NCI-H2107 treated with DMSO at 0.1 percent for 48 hours (cell line): ENCODE data around the gene MEX3D.
"Not testable (repeated sequence)": the region's sequence is repeated elsewhere in the genome, so short reads cannot be mapped to it uniquely, and the experiment has no call there.

Experiments
- DNase-seq: peaks from one replicate; lab custom pipeline; 2025; ENCODE audit not compliant: unreplicated experiment; lab: John Stamatoyannopoulos, UW

The MEX3D gene

GRCh38 chr19:1540365-1540925 lies 27.7 kb downstream of the MEX3D start:
- DNase-seq, result no peak

DNA sequence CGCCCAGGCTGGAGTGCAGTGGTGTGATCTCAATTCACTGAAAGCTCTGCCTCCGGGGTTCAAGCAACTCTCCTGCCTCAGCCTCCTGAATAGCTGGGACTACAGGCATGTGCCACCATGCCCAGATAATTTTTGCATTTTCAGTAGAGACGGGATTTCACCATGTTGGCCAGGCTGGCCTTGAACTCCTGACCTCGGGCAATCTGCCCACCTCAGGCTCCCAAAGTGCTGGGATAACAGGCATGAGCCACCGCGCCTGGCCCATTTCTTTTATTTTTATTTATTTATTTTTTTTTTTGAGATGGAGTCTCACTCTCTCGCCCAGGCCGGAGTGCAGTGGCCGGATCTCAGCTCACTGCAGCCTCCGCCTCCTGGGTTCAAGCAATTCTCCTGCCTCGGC lies 28.4 kb downstream of the MEX3D start:
- DNase-seq, result not testable (repeated sequence)

GRCh38 chr19:1538978-1539377 lies 29.1 kb downstream of the MEX3D start:
- DNase-seq, result no peak

DNA sequence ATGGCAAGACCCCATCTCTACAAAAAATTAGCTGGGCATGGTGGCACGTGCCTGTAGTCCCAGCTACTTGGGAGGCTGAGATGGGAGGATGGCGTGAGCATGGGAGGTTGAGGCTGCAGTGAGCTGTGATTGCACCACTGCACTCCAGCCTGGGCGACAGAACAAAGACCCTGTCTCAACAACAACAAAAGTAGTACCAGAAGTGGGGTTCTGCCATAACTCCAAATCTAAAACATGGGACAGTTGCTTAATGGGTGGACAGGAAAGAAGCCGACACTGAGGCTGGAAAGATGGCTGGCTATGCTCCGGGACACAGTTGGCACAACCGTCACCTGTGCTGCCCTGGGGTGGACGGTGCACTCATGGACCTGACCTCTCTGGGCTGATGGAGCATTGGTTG lies 32.4 kb downstream of the MEX3D start:
- not testable (repeated sequence) for DNase-seq

DNA sequence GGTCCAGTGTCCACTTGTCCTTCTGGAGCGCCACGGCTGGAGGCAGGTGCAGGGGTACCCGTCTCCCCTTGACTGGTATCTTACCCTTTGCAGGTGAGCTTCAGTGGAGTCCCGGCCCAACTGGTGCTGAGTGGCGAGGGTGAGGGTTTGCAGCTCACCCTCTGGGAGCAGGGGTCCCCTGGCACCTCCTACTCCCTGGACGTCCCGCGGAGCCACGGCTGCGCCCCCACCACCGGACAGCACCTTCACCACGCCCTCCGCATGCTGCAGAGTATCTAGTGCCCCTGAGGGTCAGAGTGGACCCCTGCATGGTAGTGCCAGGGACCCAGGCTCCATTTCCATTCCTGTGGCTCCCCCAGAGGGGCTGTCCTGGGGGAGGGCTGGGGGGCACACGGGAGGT lies 33.2 kb downstream of the MEX3D start:
- no peak for DNase-seq

GRCh38 chr19:1533510-1534150 lies 34.5 kb downstream of the MEX3D start:
- DNase-seq, result no peak

DNA sequence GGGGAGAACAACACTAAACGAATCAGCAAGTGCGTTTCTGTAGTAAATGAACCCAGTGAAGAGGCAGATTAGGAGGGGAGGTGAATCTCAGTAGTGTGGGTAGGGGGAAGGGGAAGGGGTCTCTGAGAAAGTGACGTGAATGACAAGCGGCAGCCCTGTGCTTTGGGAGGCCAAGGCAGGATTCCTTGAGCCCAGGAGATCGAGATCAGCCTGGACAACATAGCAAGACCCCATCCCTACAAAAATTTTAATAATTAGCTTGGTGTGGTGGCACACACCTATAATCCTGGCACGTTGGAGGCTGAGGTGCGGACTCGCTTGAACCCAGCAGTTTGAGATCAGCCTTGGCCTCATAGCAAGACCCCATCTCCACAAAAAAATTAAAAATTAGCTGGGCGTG lies 36.1 kb downstream of the MEX3D start:
- DNase-seq, result no peak

DNA sequence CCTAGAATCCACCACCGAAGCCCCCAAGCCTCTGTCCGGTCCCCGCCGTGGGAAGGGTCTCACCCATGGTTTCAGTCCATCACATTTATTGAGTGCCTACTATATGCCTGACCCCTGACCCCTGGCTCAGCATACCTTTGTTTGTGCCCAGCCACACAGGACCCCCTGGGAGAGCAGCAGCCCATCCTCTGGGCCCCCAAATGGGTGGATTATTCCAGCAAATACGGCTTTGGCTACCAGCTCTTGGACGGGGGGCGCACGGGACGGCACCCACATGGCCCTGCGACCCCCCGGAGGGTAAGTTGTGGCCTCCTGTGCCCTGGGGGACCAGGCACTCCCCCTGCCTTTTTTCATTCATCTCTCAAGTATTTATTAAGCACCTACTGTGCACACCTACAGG lies 36.5 kb downstream of the MEX3D start:
- no peak for DNase-seq

GRCh38 chr19:1530856-1531255 lies 37.3 kb downstream of the MEX3D start:
- not testable (repeated sequence) for DNase-seq

- no peak for DNase-seq
Observed at GRCh38 chr19:1529430-1529816, 38.7 kb downstream of the MEX3D start.

DNA sequence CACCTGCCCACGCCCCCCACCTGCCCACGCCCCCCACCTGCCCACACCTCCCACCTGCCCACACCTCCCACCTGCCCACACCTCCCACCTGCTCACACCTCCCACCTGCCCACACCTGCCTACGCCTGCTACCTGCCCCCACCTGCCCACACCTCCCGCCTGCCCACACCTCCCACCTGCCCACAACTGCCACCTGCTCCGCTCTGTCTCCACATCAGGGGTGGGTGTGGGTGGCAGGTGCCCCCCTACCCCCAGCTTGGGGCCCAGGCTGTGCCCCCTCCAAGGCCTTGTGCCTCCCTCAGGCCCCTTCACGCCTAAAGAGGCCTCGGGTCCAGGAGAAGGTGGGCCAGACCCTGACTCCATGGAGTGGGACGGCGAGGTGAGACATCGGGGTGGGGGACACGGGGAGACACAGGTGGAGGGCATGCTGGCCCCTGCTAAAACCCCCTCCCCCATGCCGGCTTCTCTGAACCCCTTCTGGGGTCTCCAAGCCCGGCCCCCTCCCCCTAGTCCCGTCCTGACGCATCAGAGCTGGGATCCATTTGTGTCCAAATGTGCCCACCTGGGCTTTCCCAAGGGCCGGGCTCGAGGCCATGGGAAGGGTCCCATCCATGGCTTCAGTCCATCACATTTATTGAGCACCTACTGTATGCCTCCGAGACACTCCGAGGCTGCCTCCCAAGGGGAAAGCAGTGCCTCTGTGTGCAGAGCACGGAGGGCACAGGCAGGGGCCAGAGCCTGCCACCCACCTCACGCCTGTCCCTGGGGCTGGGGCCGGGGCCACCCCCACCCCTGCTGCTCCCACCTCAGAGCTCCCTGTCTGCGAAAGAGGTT lies 39.3 kb downstream of the MEX3D start:
- DNase-seq, result no peak

GRCh38 chr19:1527650-1528309 lies 40.3 kb downstream of the MEX3D start:
- no peak for DNase-seq

DNA sequence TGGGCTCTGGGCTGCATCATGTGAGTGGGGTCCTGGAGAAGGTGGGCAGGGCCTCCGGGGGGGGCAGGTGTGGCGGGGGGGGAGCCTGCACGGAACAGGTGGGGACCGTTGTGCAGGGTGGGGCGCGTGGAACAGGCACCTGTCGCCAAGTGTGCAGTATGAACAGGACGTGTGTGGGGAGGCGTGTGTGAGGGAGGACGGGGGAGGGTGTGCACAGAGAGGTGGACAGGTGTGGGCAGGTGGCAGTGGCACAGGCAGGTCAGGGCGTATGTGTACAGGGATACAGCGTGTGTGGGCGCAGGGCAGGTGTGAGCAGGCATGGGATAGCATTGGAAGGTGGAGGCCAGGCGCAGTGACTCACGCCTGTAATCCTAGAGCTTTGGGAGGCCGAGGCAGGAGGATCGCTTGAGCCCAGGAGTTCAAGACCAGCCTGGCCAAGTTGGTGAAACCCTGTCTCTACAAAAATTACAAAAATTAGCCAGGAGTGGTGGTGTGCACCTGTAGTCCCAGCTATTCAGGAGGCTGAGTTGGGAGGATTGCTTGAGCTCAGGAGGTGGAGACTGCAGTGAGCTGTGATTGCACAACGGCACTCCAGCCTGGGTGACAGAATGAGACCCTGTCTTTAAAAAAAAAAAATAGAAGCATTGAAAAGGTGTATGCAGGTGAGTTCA lies 41.0 kb downstream of the MEX3D start:
- DNase-seq, result no peak

DNA sequence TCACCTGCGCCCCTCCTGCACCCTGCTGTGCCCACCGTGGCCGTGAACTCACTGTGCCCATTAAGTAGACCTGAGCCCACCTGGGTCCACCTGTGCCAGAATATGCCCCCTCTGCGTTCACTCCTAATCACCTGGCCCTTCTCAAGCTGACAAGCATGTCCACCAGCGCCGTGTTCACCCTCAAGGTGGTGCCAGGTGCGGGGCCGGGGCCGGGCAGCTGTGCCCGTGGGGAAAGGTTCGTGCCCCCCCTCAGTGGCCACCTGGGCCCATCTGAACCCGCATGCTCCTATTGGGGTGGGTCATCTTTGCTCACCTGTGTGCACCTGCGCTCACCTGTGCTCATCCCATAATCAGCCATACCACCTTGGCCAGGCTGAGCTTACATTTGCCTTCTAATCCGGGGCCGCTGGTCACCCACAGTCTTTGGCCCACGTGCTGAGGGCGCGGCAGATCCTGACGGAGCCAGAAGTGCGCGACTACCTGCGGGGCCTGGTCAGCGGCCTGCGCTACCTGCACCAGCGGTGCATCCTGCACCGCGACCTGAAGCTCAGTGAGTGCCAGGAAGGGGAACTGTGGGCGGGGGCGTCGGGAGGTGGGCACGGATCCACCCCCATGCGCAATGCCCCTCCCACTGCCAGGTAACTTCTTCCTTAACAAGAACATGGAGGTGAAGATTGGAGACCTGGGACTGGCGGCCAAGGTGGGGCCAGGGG lies 41.9 kb downstream of the MEX3D start:
- DNase-seq, result no peak

DNA sequence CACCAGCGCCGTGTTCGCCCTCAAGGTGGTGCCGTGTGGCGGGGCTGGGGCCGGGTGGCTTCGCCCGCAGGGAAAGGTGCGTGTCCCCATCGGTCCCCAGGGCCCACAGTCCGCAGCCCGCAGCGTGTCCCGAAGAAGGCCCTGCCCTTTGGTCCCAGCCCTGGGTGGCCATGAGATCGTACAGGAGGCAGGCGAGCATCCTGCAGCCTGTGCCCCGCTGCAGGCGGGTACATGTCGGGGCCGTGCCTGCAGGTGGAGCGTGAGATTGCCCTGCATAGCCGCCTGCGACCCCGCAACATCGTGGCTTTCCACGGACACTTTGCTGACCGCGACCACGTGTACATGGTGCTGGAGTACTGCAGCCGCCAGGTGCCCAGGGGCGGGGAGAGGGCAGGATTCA lies 42.8 kb downstream of the MEX3D start:
- DNase-seq, result no peak

GRCh38 chr19:1524972-1525325 lies 43.2 kb downstream of the MEX3D start:
- no peak for DNase-seq

DNA sequence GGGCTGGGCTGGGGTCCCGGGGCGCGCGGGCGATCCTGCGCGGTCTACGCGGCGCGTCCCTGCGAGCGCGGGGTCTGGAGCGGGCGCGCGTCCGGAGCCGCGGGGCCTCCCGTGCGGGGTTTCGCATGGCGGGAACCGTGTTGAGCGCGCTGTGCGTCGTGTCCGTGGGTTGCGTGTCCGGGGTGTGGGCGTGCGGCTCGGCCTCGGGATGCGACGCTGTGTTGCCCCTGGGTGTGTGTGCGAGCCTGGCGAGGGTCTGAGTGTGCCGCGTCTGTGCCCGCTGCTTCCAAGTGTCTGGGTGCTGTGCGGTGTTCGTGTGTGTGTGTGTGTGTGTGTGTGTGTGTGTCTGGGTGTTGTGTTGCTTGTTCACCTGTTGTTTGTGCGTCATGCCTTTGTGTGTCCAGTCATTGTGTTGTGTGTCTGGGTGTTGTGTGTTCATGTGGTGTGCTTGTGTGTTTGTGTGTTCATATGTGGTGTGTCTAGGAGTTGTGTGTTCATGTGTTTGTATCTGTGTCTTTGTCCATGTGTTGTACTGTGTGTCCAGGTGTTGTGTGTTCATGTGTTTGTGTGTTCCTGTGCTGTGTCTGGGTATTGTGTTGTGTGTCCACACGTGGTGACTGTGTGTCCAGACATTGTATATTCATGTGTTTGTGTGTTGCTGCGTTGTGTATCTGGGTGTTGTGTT lies 43.7 kb downstream of the MEX3D start:
- no peak for DNase-seq

DNA sequence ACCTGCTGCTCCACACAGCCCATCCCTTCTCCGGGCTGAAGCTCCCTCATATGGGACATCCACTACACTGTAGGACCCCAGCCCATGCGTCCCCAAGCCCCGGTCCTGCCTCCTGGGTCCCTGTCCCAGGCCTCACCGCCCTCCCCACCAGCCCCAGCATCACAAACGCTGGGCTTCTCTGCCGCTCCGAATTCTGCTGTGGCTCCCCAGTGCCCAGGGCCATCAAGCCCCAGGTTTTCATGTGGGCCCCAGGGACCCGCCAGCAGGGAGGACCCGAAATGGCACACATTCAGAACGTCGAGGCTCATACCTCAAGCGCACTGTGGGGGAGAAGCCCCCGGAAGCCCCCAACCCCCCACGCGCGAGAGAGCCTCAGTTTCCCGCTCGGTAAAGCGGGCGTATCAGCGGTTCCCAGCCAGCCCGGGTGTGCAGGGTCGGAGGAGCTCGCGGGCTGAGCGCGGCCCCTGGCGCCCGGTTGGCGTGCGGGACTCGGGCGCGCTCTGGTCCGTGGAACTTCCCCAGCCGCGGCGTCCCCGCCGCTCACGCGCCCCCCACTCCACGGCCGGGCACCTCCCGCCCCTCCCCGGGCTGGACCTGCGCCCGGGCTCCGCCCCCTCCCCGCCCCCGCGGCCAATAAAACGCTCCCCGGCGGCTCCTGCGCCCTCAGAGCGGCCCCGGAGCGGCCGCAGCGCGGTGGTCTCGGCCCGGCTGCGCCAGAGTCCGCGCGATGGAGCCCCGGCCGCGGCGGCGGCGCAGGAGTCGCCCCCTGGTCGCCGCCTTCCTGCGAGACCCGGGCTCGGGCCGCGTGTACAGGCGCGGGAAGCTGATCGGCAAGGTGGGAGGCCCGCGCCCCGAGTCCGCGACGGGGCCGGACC lies 44.5 kb downstream of the MEX3D start, which contains the start of gene PLK5:
TSS of gene PLK5 (plus strand) at position 666 of the 875 bp plus-strand sequence. CDS start 2,920 bp downstream, outside the sequence.
- DNase-seq, result no peak

DNA sequence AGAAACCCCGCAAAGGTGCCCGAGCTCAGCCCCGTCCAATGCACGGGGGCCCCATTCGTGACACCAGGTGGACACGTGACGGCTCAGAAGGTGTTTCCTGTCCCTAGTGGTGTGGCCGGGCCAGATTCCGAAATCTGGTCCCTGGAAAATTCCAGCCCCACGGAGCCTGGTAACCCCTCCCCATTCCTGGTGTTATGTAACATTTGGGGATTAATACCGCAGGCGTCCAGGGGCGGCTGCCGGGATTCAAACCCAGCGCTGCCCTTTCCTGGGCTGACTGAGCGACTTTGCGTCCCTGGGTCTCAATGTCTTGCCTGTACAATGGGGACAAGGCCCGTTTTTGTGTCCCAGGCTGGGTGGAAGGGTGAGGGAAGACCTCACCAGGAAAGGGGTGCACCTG lies 45.3 kb downstream of the MEX3D start:
- no peak for DNase-seq
